Epithelial cell of prostate (primary cell): ENCODE results near the gene PBRM1.

Source experiments
- DNase-seq: peaks from one replicate; pipeline ENCODE4 v3.0.0-alpha.2; 2011; ENCODE audit warnings: low read depth, low spot score
- H3K27ac ChIP-seq: fragments of 450-650 bp; 2 replicates; pipeline ENCODE4 v1.5.1; 2017; ENCODE audit warnings: mild to moderate bottlenecking

The PBRM1 gene

DNA sequence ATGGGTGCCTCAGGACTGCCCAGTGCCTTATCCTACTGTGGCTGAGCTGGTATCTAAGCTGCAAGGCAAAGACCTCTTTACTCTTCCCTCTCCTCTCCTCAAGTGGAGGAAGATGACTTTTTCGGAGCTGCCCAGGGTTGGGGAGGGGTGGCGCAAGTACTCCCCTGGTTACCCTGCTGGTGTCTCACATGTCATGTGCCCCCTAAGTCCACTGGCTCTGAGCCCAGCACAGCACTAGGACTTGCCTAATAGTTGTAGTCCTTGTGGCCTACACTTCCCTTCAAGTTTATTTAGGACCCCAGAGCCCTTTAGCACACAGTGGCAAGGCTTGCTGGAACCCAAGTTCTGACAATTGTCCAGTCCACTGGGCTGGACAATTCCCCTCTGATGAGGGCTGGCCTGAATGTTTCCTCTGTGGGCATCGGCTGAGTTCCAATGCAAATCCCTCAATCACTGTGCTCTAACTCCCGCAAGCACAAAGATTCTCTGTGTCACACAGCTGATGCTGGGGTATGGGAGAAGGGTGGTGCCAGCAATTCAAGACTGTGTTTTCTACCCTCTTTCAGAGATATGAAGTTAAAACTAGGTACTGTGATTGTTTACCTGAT is 89.0 kb downstream of the PBRM1 start:
- no peak overlapping the region for H3K27ac ChIP-seq

GRCh38 chr3:52593103-52593502 is 92.6 kb downstream of the PBRM1 start:
- H3K27ac ChIP-seq: no peak overlapping the region
- no peak for DNase-seq

More for the DNA sequence above, 89.0 kb downstream of the PBRM1 start:
- no peak for DNase-seq

GRCh38 chr3:52574056-52574965 is 111.4 kb downstream of the PBRM1 start:
- no peak overlapping the region for H3K27ac ChIP-seq
- DNase-seq: no peak

DNA sequence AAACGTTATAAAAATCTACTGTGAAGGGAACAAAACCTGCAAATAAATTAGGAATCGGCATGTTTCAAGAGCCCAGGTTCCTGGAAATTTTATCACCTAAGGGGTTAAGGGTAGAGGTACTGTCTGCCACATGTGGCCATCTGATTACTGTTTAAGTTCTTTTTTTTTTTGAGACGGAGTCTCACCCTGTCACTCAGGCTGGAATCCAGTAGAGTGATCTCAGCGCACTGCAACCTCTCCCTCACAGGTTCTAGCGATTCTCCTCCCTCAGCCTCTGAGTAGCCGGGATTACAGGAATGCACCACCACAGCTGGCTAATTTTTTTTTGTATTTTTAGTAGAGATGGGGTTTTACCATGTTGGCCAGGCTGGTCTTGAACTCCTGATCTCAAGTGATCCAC is 113.5 kb downstream of the PBRM1 start:
- DNase-seq: no peak
- H3K27ac ChIP-seq: no peak overlapping the region

- H3K27ac ChIP-seq: no peak overlapping the region
- DNase-seq: no peak
These were observed 115.6 kb downstream of the PBRM1 start for GRCh38 chr3:52570076-52570475.

GRCh38 chr3:52568069-52568468 is 117.6 kb downstream of the PBRM1 start:
- H3K27ac ChIP-seq: no peak overlapping the region
- DNase-seq: no peak

DNA sequence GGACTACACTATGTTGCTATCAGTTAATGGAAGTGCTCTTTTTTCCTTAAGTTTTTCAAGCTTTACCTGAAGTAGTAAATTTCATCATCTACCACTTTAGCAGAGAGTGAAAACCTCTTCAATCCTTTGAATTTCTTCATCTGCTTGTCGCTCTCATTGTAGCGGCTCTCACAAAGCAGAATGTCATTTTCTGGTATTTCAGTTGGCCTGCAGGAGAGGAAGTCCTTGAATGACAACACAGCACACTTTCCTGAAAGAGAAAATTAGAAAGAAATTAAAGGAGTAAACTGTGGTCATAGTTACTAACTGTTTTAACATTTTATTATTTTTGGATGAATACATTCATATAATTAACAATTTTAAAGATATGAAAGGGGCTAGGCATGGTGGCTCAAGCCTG is 121.7 kb downstream of the PBRM1 start:
- DNase-seq: no peak
- H3K27ac ChIP-seq: no peak overlapping the region

DNA sequence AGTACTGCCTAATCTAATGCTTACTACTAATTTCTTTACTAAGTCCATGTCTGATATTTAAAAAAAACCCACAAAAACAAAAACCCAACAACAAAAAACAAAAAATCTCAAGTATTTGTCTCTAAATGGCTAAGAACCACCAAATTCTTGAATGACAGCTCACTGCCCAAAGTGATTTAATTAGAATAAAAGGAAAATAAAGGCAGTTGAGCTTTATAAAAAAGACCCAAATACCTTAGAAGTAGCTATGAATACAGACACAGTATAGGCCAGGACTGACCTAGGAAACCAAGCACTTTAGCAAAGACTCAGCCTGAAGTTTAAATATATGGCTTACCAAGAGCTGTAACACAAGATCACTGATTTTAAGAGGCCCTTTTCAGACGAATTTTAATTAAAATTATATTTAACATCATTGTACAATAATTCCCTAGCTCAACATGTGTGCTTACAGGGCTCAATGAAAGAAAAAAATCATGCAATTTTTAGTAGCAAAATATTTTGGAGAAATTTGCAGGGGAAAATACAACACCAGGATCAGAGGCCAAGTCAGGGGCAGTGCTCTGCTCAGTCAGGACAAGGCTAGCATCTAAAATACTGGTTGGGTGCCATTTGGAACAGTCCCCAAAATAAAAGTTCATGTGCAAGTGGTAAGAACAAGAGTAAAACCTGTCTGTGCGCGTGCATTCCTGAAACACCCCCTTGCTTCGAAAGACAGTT is 124.5 kb downstream of the PBRM1 start:
- H3K27ac ChIP-seq: no peak overlapping the region
- DNase-seq: no peak

DNA sequence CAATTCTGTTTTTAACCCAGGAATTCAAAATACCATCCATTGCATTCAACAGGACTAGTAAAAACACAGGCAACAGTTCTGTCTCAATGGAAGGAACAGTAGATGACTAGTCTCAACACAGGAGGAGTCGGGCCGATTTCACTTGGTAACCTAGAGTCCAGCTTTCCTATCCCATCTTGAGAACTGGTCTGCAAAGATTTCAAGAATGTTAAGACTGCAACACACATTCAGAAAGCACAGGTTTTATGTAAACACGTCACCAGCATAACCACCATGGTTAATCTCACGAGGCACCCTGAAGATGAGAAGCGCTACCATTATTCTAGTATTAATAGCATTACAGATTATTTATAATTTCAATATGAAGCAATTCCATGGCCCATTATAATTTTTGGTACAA is 127.3 kb downstream of the PBRM1 start:
- no peak for DNase-seq
- no peak overlapping the region for H3K27ac ChIP-seq

DNA sequence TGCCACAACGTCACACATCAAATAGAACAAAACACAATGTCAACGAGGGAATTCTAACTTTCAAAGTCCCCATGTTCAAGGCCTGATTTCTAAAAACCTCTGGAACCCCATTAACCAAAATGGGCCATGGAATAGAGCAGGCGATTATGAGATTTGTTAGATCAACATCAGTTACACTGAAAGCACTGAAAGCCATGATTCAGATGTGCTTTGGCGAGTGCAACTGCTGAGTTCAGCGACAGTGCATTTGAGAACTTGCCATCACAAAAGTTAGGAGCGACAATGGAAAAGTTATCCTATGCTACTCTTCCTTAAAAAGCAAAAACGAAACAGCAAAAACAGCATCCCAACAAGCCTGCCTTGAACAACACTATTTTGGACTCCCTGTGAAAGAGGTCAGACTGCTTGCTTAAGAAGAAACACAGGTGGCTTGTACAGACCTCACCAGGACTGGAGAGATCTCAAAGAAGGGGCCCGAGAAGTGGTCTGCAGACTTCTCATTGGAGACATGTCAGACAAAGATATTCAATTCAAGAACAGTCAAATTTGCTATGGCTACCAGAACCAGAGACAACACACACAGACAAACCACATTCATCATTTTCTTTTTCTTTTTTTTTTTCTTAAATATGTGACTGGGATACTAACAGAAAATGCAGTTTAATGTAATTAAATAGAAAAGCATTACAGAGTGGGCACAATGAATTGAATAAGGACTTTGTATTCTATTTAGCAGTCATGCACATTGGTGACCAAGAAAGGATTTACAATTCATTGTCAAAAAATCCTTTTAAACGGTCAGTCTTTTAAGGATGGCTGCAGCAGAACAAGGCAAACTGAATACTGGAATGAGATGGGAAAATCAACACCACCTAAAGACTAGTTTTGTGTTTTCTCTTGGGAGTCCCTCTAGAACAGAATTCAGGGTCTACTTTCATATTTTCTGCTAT is 128.4 kb downstream of the PBRM1 start:
- no peak for DNase-seq
- H3K27ac ChIP-seq: no peak overlapping the region

DNA sequence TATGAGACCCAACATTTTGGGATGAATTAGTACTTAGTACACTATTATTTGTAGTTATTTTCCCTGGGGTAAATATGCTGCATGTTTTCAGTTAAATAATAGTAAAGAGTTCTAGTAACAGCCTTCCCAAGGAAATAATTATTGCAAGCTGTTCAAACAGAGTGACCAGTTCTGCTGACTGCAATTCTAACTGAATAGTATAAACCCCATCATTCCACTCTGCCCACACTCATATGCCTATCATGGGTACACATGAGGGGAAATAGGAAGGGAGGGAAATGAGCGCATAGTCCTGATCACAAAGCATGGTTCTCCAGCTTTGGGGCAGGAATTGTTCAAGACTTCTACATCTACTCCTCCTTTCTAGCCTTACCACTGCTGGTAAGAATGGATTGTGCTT is 130.7 kb downstream of the PBRM1 start:
- H3K27ac ChIP-seq: no peak overlapping the region
- DNase-seq: no peak

DNA sequence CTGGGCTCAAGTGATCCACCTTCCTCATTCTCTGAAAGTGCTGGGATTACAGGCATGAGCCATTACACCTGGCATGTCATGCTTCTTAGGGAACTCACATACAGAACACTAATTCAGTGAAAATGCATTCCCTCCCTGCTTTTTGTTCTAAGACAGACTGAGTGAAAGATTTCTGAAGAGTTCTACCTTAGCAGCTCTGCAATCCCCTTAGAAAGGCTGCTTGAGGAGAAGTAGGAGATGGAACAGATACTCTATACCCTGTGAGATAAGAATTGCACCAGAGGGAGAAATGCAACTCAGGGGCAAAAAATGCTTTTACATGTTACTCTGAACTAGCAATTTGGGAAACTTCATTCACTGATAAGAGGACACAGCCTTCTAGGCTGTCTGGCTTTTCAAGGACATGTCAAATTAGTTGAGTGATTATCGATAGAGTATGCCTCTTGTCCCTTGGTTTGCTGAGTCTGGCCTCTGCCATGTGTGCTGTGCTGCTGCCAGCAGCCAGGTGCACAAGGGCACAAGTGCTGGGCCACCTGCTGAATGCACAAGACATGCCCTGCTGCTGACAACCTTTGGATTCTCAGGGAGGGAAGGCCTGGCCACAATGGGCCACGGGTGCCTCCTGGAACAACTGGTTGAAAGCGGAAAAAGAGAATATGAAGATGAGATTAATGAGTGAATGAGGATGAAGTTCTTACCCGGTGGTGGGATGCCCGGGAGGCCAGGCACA is 131.5 kb downstream of the PBRM1 start:
- no peak for DNase-seq
- no peak overlapping the region for H3K27ac ChIP-seq

GRCh38 chr3:52552089-52552488 is 133.6 kb downstream of the PBRM1 start:
- peak overlapping the region; percentile 21 for H3K27ac ChIP-seq

DNA sequence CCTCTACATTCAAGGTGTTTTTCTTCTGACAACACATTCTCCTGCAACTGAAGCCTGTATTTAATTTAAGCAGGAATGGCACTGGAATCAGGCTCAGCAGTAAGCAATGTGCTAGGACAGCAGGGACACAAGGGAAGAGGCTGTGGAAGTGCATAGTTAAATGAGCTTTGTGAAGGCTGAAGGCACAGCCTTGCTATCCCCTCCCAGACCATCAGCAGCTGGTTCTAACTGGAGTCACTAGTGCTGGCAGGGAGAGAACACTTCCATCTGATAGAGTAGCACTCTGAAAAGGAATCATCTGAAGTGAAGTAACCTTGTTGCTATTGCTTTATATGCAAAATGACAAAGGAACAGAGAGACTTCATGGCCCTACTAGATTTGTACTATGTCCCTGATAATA is 134.6 kb downstream of the PBRM1 start:
- no peak for DNase-seq
- no peak overlapping the region for H3K27ac ChIP-seq

More at GRCh38 chr3:52552089-52552488, 133.6 kb downstream of the PBRM1 start:
- no peak for DNase-seq

DNA sequence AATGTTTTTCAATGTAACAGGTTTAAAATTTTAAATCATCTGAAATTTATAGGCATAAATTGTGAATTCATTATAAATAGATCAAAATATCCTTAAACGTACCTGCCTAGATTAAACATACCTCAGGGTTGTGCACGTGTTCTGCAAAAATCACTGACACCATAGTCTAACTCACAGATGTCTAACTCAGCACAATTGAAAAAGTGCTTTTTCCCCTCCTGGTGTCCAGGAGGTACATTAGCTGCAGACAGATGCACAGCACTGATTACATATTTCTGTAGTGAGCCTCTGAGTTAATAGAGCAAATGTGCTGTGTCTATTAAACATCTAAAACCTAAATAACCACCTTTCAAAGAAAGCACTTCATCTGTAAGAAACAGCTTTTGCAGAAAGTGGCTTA is 138.6 kb downstream of the PBRM1 start:
- no peak for DNase-seq
- peak overlapping the region; percentile 44 for H3K27ac ChIP-seq

GRCh38 chr3:52546111-52546901 is 139.4 kb downstream of the PBRM1 start:
- H3K27ac ChIP-seq: peak overlapping the region; percentile 44
- DNase-seq: no peak

GRCh38 chr3:52544937-52545336 is 140.8 kb downstream of the PBRM1 start:
- H3K27ac ChIP-seq: peak overlapping the region; percentile 44
- DNase-seq: no peak

GRCh38 chr3:52541050-52541449 is 144.7 kb downstream of the PBRM1 start:
- no peak for DNase-seq
- H3K27ac ChIP-seq: no peak overlapping the region
